ENCODE measurements around the gene CFL2. TPM values are rescaled to one million over a fixed set of nuclear protein-coding genes. Genes with fewer than 3 reads are reported as not detected.

The CFL2 gene
- total RNA-seq, 1 experiment from 2014 or later: 13.9 TPM

- no peak overlapping the region for H4K5ac ChIP-seq (ENCODE audit: insufficient read length, low read depth, low read length)
- H3K27me3 ChIP-seq (ENCODE audit: insufficient read depth, low read length): no peaks in the 10 kb centered on the region
- Mint-ChIP-seq H3K4me1 (no peaks in the 10 kb centered on the region), H3K9me3 (no peaks in the 10 kb centered on the region), H3K4me3 (no peak overlapping the region), H3K27me3 (ENCODE audit: low read depth) (no peaks in the 10 kb centered on the region), H3K27ac (no peak overlapping the region), H3K36me3 (ENCODE audit: insufficient read depth in 1 of 3, low read depth in 3 of 3) (peaks cover 0 to 31% (median 5%) of the 10 kb centered on the region in 3 experiments; a peak in 5 of 7 replicates)
- no peaks in the 10 kb centered on the region for H3K9me3 ChIP-seq (ENCODE audit: control insufficient read depth, low read depth, low read length)
- H2BK120ac ChIP-seq (ENCODE audit: low read depth, low read length, poor library complexity, severe bottlenecking): no peak overlapping the region
- H3K9ac ChIP-seq (ENCODE audit: extremely low read depth, insufficient read length, low read length): no peak overlapping the region
- no peak overlapping the region for H3K14ac ChIP-seq (ENCODE audit: insufficient read depth, low read length)
- no peak overlapping the region for H3K27ac ChIP-seq (ENCODE audit: insufficient read length, low read depth, low read length)
- H2AK5ac ChIP-seq (ENCODE audit: insufficient read length, low read length): no peak overlapping the region
- no peaks in the 10 kb centered on the region for H3K23me2 ChIP-seq (ENCODE audit: insufficient read length, low read depth, low read length, poor library complexity, severe bottlenecking)
- H2BK12ac ChIP-seq (ENCODE audit: insufficient read length, low read depth, low read length): no peak overlapping the region
- H3K4me2 ChIP-seq (ENCODE audit: insufficient read depth, insufficient read length, low read length): no peak overlapping the region
- no peak overlapping the region for H2BK15ac ChIP-seq (ENCODE audit: low read depth, low read length)
- no peaks in the 10 kb centered on the region for H3K4me1 ChIP-seq (ENCODE audit: insufficient read depth, low read length)
- no peaks in the 10 kb centered on the region for H3K79me2 ChIP-seq (ENCODE audit: insufficient read depth, low read length)
- DNase-seq: no peak
- WGBS (ENCODE audit: extremely low coverage, insufficient read length, low lambda C conversion rate): no CpG with 5 or more reads among the region's 1 CpG
- H4K8ac ChIP-seq (replicated peaks; ENCODE audit: insufficient read length, low read depth, low read length): no peak overlapping the region
- H3K18ac ChIP-seq (ENCODE audit: insufficient read length, low read depth, low read length): no peak overlapping the region
- no peak overlapping the region for H2BK20ac ChIP-seq (ENCODE audit: low read depth, low read length, poor library complexity, severe bottlenecking)
- no peak overlapping the region for H3T11ph ChIP-seq (ENCODE audit: low read length)
- no peak overlapping the region for H2BK5ac ChIP-seq (ENCODE audit: insufficient read length, low read length)
- H2AFZ ChIP-seq (ENCODE audit: low read length): no peak overlapping the region
- H4K91ac ChIP-seq (ENCODE audit: insufficient read length, low read depth, low read length): no peak overlapping the region
- no peak overlapping the region for H3K56ac ChIP-seq (ENCODE audit: insufficient read length, low read depth, low read length)
- no peaks in the 10 kb centered on the region for H4K20me1 ChIP-seq (ENCODE audit: control insufficient read depth, insufficient read depth, insufficient read length)
- TF ChIP-seq, protein P1, sequence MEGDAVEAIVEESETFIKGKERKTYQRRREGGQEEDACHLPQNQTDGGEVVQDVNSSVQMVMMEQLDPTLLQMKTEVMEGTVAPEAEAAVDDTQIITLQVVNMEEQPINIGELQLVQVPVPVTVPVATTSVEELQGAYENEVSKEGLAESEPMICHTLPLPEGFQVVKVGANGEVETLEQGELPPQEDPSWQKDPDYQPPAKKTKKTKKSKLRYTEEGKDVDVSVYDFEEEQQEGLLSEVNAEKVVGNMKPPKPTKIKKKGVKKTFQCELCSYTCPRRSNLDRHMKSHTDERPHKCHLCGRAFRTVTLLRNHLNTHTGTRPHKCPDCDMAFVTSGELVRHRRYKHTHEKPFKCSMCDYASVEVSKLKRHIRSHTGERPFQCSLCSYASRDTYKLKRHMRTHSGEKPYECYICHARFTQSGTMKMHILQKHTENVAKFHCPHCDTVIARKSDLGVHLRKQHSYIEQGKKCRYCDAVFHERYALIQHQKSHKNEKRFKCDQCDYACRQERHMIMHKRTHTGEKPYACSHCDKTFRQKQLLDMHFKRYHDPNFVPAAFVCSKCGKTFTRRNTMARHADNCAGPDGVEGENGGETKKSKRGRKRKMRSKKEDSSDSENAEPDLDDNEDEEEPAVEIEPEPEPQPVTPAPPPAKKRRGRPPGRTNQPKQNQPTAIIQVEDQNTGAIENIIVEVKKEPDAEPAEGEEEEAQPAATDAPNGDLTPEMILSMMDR (conservative IDR thresholded peaks at IDR 0.05): no peak
- H3K4ac ChIP-seq (ENCODE audit: low read depth, low read length): no peak overlapping the region
- H3K23ac ChIP-seq (ENCODE audit: insufficient read length, low read depth, low read length): no peak overlapping the region
- H3K79me1 ChIP-seq (ENCODE audit: insufficient read depth, low read depth, low read length, poor library complexity, severe bottlenecking): no peaks in the 10 kb centered on the region
Observed at GRCh38 chr14:34754687-34755086, 40.3 kb upstream of the CFL2 start.

All from H9 (cell line).